Gastroesophageal sphincter (tissue), 4 donors: ENCODE results near the gene FN3K. TPM values are rescaled to one million over a fixed set of nuclear protein-coding genes. Genes with fewer than 3 reads are reported as not detected.
"Not testable (repeated sequence)": the region's sequence is repeated elsewhere in the genome, so short reads cannot be mapped to it uniquely, and the experiment has no call there.

Experiments
- ATAC-seq: fragments of 150-250 bp; one replicate; pipeline ENCODE4 v1.9.1; 2016; ENCODE audit warnings: mild to moderate bottlenecking, moderate library complexity
- H3K27ac ChIP-seq, 4 donors: fragments of 200-600 bp; sonication (generic) in 3 of 4; 1 replicate in 3 of 4; 2 replicates in 1 of 4; pipeline ENCODE4 v1.5.1; 2016 to 2019
- H3K27me3 ChIP-seq: fragments of 200-600 bp; sonication (generic); one replicate; pipeline ENCODE4 v1.5.1; 2019
- H3K36me3 ChIP-seq, 2 donors: fragments of 200-600 bp; sonication (generic); one replicate each; pipeline ENCODE4 v1.5.1; 2019; ENCODE audit warnings: control low read depth in 1 of 2
- H3K4me1 ChIP-seq, 3 donors: fragments of 200-600 bp; sonication (generic); 1 replicate in 2 of 3; 2 replicates in 1 of 3; pipeline ENCODE4 v1.5.1; 2016 to 2019; ENCODE audit warnings: control low read depth in 2 of 3
- H3K4me3 ChIP-seq, 2 donors: fragments of 200-600 bp; sonication (generic); one replicate each; pipeline ENCODE4 v1.5.1; 2019; ENCODE audit warnings: mild to moderate bottlenecking in 1 of 2, moderate library complexity in 1 of 2
- H3K9me3 ChIP-seq, 3 donors: fragments of 200-600 bp; sonication (generic); one replicate each; pipeline ENCODE4 v1.5.1; 2017 to 2019; ENCODE audit warnings: control low read depth in 2 of 3
- EP300 ChIP-seq: sonication (generic); formaldehyde crosslinking; IDR thresholded peaks from one replicate; pipeline ENCODE4 v1.6.1; 2017; ENCODE audit warnings: antibody characterized with exemption, mild to moderate bottlenecking
- POLR2A ChIP-seq, 2 donors: fragments of 450-650 bp; IDR thresholded peaks; one replicate each; pipeline ENCODE4 v1.6.1; 2017; ENCODE audit warnings: antibody characterized with exemption in 2 of 2, mild to moderate bottlenecking in 2 of 2, moderate library complexity in 1 of 2
- POLR2AphosphoS5 ChIP-seq: sonication (generic); formaldehyde crosslinking; IDR thresholded peaks from one replicate; pipeline ENCODE4 v1.6.1; 2017; ENCODE audit warnings: antibody characterized with exemption
- WGBS, 2 donors: methylation state at CpG; one replicate each; pipeline ENCODE4 v1.1.5; 2018; ENCODE audit warnings: low coverage in 1 of 2; 5-methylcytosine and 5-hydroxymethylcytosine counted together
- total RNA-seq, 4 donors: library from RNA; depleted of rRNA; stranded (reverse); fragments of >200 nt; gene quantifications; one replicate each; pipeline ENCODE4 v1.1.0, GENCODE V29; 2016
- TF ChIP-seq, protein P1 (sequence below), 4 experiments: fragments of 200-600 bp in 2 of 4; fragments of 450-650 bp in 2 of 4; sonication (generic) in 1 of 4; IDR thresholded peaks; one replicate each; pipeline ENCODE4 v1.5.1; 2017 to 2019; ENCODE audit warnings: antibody characterized with exemption in 4 of 4, mild to moderate bottlenecking in 2 of 4, moderate library complexity in 2 of 4

Gene FN3K
- total RNA-seq, 4 donors from 2014 or later, result 6.9 to 22.0 (median 8.6) TPM

GRCh38 chr17:82781894-82782274, 46.5 kb downstream of the FN3K start:
- no peak for TF ChIP-seq POLR2A (IDR thresholded peaks at IDR 0.05)
- TF ChIP-seq POLR2AphosphoS5, result no peak
- TF ChIP-seq, protein P1, sequence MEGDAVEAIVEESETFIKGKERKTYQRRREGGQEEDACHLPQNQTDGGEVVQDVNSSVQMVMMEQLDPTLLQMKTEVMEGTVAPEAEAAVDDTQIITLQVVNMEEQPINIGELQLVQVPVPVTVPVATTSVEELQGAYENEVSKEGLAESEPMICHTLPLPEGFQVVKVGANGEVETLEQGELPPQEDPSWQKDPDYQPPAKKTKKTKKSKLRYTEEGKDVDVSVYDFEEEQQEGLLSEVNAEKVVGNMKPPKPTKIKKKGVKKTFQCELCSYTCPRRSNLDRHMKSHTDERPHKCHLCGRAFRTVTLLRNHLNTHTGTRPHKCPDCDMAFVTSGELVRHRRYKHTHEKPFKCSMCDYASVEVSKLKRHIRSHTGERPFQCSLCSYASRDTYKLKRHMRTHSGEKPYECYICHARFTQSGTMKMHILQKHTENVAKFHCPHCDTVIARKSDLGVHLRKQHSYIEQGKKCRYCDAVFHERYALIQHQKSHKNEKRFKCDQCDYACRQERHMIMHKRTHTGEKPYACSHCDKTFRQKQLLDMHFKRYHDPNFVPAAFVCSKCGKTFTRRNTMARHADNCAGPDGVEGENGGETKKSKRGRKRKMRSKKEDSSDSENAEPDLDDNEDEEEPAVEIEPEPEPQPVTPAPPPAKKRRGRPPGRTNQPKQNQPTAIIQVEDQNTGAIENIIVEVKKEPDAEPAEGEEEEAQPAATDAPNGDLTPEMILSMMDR (IDR thresholded peaks at IDR 0.05), result peak in 3 of 4 experiments; percentile 86 to 94 (median 93)
- TF ChIP-seq EP300, result no peak
- ATAC-seq, result peak; percentile 92
- Histone ChIP-seq H3K27me3 (no peaks in the 10 kb centered on the region), H3K36me3 (peaks cover 0 to 39% of the 10 kb centered on the region in 2 donors), H3K4me3 (no peak overlapping the region), H3K9me3 (no peaks in the 10 kb centered on the region), H3K4me1 (peaks cover 0 to 13% (median 0%) of the 10 kb centered on the region in 3 donors), H3K27ac (peak overlapping the region in 2 of 4 donors; percentile 1 to 15)
- WGBS, 2 donors, result 0 to 33% methylated on average over 1 to 2 of the region's 8 CpGs

GRCh38 chr17:82782657-82783207, 47.3 kb downstream of the FN3K start:
- H3K27ac ChIP-seq, result peak overlapping the region in 2 of 4 donors; percentile 1 to 32
- no peaks in the 10 kb centered on the region for H3K27me3 ChIP-seq
- no peak for ATAC-seq
- 84 to 88% methylated on average over 10 to 24 of the region's 42 CpGs for WGBS, 2 donors
- peaks cover 0 to 13% (median 0%) of the 10 kb centered on the region in 3 donors for H3K4me1 ChIP-seq
- TF ChIP-seq POLR2A (IDR thresholded peaks at IDR 0.05), result no peak
- no peak for TF ChIP-seq POLR2AphosphoS5
- H3K4me3 ChIP-seq, result no peak overlapping the region
- H3K36me3 ChIP-seq, result peaks cover 0 to 39% of the 10 kb centered on the region in 2 donors
- H3K9me3 ChIP-seq, result no peaks in the 10 kb centered on the region

DNA sequence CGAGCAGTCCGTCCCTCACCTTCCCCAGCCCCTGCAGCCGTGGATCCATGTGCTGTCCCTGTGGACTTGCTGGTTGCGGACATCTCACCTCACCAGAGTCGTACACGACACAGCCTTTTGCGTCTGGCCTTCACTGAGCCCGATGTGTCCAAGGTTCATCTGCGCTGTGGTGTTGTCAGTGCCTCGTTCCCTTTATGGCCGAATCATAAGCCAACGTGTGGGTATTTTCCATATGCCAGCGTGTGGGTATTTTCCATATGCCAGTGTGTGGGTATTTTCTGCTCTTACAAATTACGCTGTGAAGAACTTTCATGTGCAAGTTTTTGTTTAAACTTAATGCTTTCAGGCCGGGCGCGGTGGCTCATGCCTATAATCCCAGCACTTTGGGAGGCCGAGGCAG, 48.1 kb downstream of the FN3K start:
- peaks cover 0 to 13% (median 0%) of the 10 kb centered on the region in 3 donors for H3K4me1 ChIP-seq
- H3K9me3 ChIP-seq, result no peaks in the 10 kb centered on the region
- no peak overlapping the region for H3K27ac ChIP-seq
- WGBS, 2 donors, result 82 to 91% methylated on average over 11 to 12 of the region's 18 CpGs
- no peak for ATAC-seq
- H3K4me3 ChIP-seq, result no peak overlapping the region
- peaks cover 0 to 42% of the 10 kb centered on the region in 2 donors for H3K36me3 ChIP-seq
- TF ChIP-seq, protein P1 (IDR thresholded peaks at IDR 0.05), result no peak
- TF ChIP-seq POLR2A (IDR thresholded peaks at IDR 0.05) (no peak), POLR2AphosphoS5 (no peak), EP300 (no peak)
- H3K27me3 ChIP-seq, result no peaks in the 10 kb centered on the region

DNA sequence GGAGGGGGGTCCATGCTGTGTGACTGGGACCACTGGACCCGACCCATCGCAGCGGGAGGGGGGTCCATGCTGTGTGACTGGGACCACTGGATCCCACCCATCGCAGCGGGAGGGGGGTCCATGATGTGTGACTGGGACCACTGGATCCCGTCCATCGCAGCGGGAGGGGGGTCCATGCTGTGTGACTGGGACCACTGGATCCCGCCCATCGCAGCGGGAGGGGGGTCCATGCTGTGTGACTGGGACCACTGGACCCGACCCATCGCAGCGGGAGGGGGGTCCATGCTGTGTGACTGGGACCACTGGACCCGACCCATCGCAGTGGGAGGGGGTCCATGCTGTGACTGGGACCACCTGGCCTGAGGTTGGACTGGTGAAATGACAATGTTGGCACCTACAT, 50.2 kb downstream of the FN3K start:
- H3K4me1 ChIP-seq, result peaks cover 0 to 13% (median 0%) of the 10 kb centered on the region in 3 donors
- not testable (repeated sequence) for ATAC-seq, H3K27me3 ChIP-seq, H3K27ac ChIP-seq, H3K9me3 ChIP-seq, H3K4me3 ChIP-seq
- H3K36me3 ChIP-seq, result peaks cover 0 to 53% of the 10 kb centered on the region in 2 donors
- WGBS, 2 donors, result no CpG with 5 or more reads among the region's 16 CpGs

GRCh38 chr17:82786427-82786826, 51.0 kb downstream of the FN3K start:
- ATAC-seq, result no peak
- Histone ChIP-seq H3K4me3 (no peak overlapping the region), H3K9me3 (no peaks in the 10 kb centered on the region), H3K4me1 (peaks cover 0 to 10% (median 0%) of the 10 kb centered on the region in 3 donors), H3K36me3 (peaks cover 0 to 53% of the 10 kb centered on the region in 2 donors), H3K27ac (no peak overlapping the region), H3K27me3 (no peaks in the 10 kb centered on the region)
- TF ChIP-seq POLR2AphosphoS5, result no peak
- TF ChIP-seq POLR2A (IDR thresholded peaks at IDR 0.05), result no peak
- TF ChIP-seq, protein P1 (IDR thresholded peaks at IDR 0.05), result no peak
- TF ChIP-seq EP300, result no peak
- WGBS, 2 donors, result 100% methylated on average over 1 of the region's 10 CpGs; no CpG with 5 or more reads in 1 of the 2 donors

DNA sequence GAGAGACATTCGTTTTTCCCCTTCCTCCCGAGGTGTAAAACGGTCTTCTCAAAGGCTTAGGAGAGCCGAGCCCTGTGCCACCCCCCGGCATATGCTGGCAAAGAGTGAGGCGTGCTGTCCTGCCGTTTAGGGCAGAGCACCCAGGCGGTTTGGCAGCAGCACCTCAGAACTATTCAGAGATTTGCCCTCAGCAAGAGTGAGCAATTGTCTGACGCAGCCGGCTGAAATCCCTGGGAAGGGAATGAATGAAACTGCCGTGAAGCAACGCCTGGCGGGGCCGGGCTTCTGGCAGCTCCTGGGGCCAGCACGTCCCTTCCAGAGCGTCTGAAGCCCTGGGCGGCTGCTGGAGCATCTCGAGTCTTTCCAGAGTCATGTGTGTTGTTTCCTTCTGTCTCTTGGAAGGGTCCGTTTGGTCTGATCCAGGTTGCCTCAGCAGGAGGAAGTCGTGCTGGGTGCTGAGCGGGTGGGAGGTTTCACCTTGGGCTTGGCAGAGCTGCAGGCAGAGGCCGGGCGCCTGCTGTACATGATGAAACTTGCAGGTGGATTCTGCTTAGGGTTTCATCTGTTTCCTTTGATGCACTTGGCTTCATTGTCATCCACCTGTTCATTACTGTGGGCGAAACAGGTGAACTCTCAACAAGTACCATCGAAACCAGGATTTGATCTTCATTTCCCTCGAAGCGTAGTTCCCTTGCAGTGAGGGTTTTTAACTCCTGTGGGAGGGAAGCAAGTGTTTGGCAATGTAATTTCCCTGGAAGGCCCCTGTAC, 51.9 kb downstream of the FN3K start:
- H3K36me3 ChIP-seq, result peaks cover 0 to 44% of the 10 kb centered on the region in 2 donors
- H3K27ac ChIP-seq, result no peak overlapping the region
- 73 to 100% methylated on average over 5 to 9 of the region's 27 CpGs for WGBS, 2 donors

More for the DNA sequence above, 51.9 kb downstream of the FN3K start:
- Histone ChIP-seq H3K4me3 (no peak overlapping the region), H3K27me3 (no peaks in the 10 kb centered on the region), H3K9me3 (no peaks in the 10 kb centered on the region), H3K4me1 (peaks cover 0 to 2% (median 0%) of the 10 kb centered on the region in 3 donors)
- no peak for TF ChIP-seq POLR2AphosphoS5
- peak; percentile 88 for ATAC-seq
